Ammon's horn (tissue), 1 donor: ENCODE results near the gene SOCS6.

ENCODE experiments used
- DNase-seq: peaks from one replicate; pipeline ENCODE4 v3.0.0-alpha.2; 2016; ENCODE audit warnings: low spot score

Gene SOCS6

DNA sequence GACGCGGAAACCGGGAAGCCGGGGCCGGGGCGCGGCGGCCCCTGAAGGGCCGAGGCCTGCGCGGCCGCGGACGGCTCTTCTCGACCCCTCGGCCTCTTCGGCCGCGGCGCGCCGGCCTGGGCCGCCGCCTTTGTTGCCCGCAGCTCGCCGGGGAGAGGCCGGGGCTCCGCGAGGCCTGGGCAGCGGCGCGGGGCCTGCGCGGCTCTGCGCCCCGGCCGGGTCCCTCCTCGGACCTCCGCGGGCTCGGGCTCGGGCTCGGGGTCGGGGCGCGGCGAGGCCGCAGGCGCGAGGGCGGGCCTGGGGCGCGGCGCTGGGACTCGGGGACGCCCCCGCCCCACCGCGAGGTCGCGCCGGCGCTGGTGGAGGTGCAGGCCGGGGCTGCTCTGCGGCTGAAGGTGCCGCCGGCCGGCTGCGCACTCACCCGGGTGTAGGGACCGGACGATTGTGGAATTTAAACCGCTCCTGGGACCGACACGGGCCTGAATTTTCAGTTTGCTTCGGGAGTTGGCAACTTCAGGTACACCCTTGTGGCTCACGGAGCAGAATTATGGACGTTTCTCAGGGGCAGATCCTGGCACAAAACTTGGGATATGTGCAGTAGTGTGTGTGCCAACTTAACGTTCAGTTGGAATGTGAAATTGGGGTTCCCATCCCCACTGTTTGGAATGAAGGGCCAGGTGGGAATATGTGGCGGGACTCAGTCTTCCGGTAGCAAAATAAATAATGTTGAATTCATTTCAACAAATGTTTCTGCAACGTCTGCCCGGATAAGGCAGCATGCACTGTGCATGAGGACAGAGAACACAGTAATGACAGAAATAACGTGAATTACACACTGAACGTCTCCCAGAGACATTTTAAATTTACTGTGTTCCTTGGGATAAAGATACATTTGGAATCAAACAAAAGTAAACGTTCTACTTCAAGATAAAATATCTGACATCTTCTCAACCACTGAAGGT is 787 bp downstream of the SOCS6 start:
- DNase-seq: no peak

DNA sequence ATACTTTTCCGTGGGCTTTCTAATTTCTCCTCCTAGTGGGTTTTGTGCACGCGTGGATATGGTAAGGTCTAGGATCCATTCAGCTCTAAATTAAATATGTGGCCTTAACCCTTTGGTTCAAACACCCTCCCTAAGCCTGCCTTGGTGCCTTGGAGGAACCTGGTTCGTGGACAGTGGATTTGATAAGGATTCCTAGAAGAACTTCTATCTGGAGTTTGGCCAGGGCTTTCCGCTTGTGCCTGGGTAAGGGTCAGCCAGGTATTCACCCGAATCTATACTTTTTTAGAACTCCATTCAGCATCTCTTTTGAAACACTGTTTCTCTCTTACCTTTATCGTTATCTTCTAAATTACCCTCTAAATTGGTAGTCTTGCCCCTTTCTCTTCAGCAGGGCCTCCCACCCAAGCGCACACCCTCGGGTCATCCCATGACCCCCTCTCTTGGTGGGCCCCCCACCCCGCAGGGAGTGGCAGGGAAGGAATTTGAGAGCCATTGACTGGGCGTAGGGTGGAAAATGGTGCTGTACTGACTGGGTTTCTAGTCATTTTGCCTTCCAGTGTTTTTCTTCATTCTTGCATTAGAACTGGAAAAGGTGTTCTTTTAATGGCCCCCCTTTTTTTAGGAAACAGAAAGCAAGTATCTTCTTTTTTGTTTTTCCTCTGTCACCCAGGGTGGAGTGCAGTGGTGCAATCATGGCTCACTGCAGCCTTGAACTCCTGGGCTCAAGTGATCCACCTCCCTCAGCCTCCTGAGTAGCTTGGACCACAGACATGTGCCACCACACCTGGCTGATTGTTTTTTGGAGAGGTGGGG is 1.8 kb downstream of the SOCS6 start:
- DNase-seq: no peak

DNA sequence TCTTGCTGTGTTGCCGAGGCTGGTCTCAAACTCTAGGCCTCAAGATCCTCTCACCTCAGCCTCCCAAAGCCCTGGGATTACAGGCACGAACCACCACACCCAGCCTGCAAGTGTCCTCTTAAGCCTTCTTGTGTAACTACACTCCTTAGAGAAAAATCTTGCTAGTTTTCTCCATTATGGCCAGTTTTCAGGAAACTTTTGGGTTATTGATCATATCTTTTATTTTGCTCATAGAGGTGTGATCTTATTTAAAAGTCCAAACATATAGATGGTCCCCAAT is 2.4 kb downstream of the SOCS6 start:
- no peak for DNase-seq

DNA sequence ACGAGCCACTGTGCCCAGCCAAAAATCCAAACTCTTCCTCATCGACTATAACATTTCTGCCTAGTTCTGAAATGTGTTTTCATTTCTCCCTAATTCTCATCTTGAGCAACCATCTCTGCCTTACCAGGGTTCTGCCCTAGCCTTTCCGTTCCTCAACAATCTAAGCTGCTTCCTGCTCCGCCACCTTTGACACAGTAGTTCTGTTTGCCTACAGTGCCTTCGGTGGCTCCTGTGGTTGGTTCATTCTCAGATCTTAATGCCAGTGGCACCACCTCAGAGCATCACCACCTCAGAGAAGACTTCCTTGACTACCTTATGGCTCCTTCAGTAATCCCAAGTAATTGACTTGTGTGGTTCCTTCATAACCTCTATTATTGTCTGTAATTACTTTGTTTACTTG is 3.8 kb downstream of the SOCS6 start:
- DNase-seq: no peak

DNA sequence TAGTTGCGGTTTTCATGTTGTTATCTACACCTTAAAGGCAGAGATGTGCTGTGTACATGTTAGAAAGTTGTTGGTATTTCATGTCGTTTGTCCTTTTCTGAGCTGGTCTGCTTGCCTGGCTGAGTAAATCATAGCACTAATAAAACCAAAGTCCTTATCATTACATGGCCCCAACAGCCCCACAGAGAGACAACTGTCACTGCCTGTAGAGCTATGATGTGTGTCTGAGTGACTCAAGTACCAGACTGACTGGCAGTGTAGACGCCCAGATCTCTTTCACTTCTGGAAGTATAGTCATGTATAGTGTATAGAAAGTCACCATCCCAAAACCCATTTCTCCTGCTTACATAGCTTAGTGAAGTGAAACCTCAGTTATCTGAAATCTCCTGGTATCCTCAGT is 4.3 kb downstream of the SOCS6 start:
- DNase-seq: no peak

DNA sequence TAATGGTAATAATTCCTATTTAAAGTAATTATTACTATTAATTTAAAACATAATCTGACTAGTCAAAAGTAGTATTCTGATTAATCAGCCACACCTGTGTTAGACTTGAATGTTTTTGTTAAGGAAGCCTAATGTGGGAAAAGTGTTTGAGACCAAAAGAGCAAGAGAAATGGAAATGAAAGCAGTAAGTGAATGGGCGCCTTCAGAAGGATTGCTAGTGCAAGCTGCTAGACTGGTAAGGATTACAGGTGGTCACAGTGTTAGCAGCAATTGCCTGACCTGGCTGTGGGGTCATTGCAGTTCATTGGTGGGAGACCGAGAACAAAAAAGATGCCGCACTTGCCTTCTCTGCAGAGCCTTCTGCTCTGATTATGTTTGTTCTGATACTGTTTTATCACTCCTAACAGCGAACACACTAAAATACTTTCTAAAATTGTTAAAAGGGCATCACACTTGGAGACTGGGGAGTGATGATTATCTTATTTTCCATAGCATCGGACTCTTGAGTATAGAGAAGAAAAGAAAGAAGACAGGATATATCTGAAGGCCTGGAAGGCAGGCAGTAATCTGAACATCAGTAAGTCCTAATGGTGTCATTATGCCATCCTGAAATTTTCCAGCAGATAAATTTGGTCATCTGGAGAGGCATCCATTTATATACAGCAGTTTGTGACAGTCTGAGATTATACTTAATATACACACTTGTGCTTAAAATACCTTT is 5.8 kb downstream of the SOCS6 start:
- DNase-seq: no peak

DNA sequence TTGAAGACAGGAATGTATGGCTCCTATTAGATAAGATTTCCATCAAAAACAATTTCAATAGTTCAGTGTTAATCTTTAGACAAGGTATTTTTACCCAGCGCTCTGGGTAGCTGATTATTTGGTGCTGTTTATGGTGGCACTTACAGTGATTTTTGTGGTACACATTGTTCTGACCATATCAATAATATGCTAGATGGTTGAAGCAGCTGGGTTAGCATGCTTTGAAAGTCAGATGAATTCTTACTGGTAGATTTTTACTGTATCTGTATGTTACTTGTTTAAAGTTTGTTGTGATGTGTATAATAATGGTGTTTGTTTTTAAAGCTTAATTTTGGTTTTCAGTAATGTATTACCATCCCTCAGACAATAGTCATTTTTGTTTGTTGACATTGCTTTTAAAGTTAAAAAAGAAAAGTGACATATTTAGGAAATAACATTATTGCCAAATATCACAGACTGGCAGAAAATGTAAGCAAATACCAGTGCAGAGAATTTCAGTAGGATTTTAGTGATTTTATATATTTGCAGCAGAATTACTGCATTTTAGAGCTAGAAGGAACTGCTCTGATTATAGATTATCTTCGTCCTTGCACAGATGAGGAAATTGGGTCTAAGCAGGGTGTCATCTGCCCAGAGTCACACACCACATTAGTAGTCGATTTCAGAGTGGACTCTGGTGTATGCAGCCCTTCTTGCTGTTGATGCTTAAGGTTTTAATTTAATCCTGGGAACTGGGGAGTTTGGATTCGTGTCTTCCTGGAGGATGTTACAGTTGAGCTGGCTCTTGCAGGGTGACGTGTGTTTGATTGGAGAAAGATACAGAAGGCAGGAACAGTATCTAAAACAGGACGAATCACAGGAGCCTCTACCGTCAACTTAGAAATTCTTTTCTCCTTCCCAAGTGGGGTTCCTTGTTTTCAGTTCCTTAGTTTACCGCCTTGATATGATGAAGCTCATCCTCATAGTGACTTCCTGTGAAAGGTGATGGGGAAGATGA is 6.6 kb downstream of the SOCS6 start:
- no peak for DNase-seq

DNA sequence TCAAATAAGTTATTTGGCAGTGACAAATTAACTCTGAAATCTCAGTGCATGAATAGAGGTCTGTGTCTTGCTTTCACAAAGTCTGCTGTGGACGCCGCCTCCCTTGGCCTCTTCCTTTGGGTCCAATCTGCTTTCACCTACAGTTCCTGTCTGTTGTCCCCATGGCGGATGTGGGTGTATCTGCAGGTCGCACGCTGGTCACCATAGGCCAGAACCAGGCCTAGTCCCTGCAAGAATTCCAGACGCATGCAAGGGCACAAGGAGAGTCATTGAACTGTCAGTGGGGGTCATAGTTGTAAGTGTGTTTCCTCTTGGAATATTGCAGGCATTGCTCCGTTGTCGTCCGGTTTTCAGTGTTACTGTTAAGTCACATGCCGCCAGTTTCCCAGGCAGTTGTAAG is 7.4 kb downstream of the SOCS6 start:
- DNase-seq: no peak

DNA sequence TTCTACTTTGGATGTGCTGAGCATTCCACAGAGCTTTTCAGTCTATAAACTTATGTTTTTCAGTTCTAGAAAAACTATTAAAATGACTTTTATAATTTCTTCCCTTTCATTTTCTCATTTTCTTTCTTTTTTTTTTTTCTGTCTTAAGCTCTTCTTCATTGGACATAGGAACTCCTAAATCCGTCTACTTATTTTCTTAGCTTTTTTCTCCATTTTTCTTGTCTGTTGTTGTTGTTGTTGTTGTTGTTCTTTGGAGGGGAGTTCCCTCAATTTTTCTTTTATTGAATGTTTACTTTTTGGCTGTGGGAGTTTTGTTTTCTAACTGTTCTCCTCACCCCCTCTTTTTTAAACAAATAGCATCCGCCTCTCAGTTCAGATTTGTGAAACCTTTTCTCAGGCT is 7.9 kb downstream of the SOCS6 start:
- DNase-seq: no peak

GRCh38 chr18:70299393-70299792 is 10.5 kb downstream of the SOCS6 start:
- DNase-seq: no peak

DNA sequence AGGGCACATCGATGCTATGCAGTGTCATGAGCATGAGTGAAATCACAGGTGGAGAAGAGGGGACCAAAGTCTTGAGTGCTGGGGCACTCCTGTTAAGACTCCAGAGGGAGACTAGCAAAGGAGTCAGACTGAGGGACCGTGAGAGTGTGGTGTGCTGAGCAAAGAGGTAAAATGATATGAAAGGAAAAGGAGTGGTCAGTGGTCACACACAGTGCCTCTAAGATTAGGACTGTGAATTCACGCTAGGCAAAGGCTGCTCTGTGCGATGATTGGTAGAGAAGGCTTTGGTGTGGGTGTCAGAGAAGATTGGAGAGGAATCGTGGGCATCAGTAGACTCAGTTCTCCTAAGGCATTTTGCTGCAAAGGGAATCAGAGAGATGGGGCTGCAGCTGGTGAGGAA is 12.8 kb downstream of the SOCS6 start:
- no peak for DNase-seq

GRCh38 chr18:70308555-70309294 is 19.9 kb downstream of the SOCS6 start:
- DNase-seq: no peak

DNA sequence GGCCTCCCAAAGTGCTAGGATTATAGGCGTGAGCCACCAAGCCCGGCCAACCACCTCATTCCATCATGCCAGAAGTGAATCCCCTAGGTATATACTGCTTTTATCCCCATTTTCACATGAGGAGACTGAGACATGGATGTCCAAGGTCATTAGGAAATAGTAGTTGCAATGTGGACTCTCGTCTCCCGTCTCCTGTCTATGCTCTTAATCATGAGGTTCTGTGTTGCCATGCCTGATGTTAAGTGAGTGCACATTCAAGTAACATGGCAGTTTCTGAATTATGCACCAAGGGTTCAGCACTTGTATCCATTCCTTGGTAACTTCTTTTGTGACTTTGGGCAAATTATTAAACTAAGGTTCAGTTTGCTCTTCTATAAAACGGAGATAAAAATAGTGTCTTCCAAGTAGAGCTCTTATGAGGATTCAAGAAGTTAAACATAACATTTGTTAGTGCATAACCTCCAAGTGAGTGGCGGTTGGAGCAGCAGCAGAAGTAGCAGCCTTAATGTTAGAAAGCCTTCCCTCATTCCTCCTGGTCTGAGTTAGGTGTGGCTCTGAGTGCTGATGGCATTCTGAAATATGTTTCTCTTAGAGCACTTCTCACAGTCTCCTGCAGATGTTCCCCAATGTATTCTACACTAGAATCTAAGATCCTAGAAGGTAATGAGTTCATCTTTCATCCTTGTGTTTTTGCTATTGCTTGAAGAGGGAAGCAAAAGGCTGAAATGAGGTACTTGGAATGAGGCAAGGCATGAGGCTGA is 21.9 kb downstream of the SOCS6 start:
- DNase-seq: no peak

- DNase-seq: no peak
Observed at GRCh38 chr18:70311726-70312125, 22.9 kb downstream of the SOCS6 start.

DNA sequence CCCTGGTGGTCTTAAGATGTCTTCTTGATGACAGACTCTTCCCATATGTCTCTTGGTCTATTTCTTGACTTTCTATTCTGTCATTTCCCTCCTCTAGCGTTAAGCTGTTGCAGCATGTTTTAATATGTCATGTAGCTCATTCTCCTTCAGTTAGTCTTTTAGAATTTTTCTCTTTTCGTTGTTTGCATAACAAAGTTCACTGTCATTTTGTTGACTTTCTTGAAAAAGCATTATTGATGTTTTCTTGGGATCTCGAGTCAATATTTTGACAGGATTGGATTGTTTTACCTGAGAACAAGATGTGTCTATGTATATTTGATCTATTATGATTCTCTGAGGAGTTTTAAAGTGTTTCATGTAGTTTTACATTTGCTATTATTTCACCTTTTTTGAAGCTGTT is 24.8 kb downstream of the SOCS6 start:
- DNase-seq: no peak

GRCh38 chr18:70314151-70314782 is 25.4 kb downstream of the SOCS6 start:
- no peak for DNase-seq

DNA sequence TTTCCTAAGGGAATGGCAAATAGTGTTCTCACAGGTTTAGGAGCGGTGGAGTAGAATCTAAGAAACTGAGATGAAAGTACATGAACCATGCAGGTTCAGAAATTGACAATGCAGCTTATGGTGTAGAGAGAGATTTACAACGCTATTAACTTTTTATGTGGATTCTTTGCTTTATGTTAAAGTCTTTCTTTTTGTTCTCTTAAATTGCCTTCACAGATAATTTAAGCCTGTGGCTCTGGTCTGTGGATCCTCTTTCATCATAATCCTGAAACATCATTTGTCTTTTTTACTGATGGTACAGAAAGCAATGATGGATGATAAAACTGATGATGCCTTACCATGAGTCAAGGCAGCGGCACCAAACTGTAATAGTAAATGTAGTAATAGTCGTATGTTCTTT is 30.3 kb downstream of the SOCS6 start:
- no peak for DNase-seq

DNA sequence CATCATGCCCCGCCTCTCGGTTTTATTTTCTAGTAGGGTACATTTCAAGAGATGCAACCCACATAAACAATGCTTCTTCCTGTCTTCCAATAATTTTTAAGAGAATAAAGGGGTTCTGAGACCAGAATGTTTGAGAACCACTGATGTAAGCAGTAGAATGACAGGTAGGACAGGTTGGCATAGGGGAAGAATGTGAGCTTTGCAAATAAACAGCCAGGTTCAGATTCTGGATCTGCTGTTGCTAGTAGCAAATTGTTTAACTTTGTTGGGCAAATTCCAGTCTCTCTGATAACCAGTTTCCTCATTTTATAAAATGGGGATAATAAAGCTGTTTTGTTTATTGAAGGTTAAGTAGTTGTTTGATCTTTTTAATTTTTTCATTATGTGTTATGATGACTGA is 32.8 kb downstream of the SOCS6 start:
- DNase-seq: no peak

GRCh38 chr18:70322385-70322784 is 33.5 kb downstream of the SOCS6 start:
- DNase-seq: no peak

GRCh38 chr18:70322928-70323327 is 34.1 kb downstream of the SOCS6 start:
- DNase-seq: peak; percentile 24
